ENCODE measurements around the gene NKAP. TPM values are rescaled to one million over a fixed set of nuclear protein-coding genes. Genes with fewer than 3 reads are reported as not detected.
"Not testable (repeated sequence)": the region's sequence is repeated elsewhere in the genome, so short reads cannot be mapped to it uniquely, and the experiment has no call there.

Gene NKAP
- total RNA-seq, 4 donors from 2014 or later = 3.1 to 10.7 (median 4.0) TPM

GRCh38 chrX:119919835-119920585 lies 23.5 kb downstream of the NKAP start:
- ATAC-seq (ENCODE audit: low FRiP score) (no peak), DNase-seq (ENCODE audit: low spot score) (no peak)
- TF ChIP-seq, protein P1, sequence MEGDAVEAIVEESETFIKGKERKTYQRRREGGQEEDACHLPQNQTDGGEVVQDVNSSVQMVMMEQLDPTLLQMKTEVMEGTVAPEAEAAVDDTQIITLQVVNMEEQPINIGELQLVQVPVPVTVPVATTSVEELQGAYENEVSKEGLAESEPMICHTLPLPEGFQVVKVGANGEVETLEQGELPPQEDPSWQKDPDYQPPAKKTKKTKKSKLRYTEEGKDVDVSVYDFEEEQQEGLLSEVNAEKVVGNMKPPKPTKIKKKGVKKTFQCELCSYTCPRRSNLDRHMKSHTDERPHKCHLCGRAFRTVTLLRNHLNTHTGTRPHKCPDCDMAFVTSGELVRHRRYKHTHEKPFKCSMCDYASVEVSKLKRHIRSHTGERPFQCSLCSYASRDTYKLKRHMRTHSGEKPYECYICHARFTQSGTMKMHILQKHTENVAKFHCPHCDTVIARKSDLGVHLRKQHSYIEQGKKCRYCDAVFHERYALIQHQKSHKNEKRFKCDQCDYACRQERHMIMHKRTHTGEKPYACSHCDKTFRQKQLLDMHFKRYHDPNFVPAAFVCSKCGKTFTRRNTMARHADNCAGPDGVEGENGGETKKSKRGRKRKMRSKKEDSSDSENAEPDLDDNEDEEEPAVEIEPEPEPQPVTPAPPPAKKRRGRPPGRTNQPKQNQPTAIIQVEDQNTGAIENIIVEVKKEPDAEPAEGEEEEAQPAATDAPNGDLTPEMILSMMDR (IDR thresholded peaks at IDR 0.05) = no peak

DNA sequence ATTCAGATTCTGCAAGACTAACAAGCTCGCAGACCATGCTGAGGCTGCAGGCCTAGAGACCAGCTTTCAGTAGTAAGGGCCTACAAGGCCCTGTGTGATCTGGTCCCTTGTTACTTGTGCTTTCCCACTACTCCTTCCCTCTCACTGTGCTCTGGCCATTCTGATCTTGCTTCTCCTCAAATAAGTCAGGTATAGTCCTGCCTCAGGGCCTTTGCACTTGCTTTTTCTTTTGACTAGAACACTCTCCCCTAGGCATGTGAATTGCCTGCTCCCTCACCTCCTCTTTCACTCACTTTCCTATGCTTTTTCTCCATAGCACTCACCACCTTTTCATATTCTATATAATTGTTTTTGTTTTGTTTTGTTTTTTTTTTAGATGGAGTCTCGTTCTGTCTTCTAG lies 25.7 kb downstream of the NKAP start:
- ATAC-seq (ENCODE audit: low FRiP score) (no peak), DNase-seq (ENCODE audit: low spot score) (no peak)
- TF ChIP-seq, protein P1 (IDR thresholded peaks at IDR 0.05) = no peak

- DNase-seq (ENCODE audit: low spot score) = no peak
- TF ChIP-seq, protein P1 (IDR thresholded peaks at IDR 0.05) = no peak
Measured at GRCh38 chrX:119916310-119916709, 27.2 kb downstream of the NKAP start.

GRCh38 chrX:119900976-119901375 lies 42.6 kb downstream of the NKAP start:
- TF ChIP-seq, protein P1 (IDR thresholded peaks at IDR 0.05) = no peak
- DNase-seq (ENCODE audit: low spot score) = no peak
- ATAC-seq (ENCODE audit: low FRiP score) = no peak

More at GRCh38 chrX:119916310-119916709, 27.2 kb downstream of the NKAP start:
- ATAC-seq (ENCODE audit: low FRiP score) = no peak

DNA sequence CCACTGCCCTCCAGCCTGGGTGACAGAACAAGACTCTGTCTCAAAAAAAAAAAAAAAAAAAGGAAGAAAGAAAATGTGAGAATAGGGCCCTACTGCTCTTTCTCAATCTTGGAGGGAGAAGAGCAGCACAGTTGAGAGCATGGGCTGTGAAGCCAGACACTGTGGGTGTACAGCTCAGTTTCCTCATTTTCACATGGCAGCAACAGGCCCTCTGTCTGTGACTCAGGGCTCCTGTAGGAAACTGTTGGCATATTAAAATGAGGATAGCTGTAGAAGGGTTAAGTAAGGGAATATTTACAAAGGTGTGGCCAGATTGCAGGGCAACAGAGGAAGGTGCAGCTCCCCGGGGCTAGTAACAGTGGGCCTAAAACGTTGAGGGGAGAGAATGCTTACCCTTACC lies 44.4 kb downstream of the NKAP start:
- no peak for ATAC-seq (ENCODE audit: low FRiP score)
- TF ChIP-seq, protein P1 (IDR thresholded peaks at IDR 0.05) = no peak
- no peak for DNase-seq (ENCODE audit: low spot score)

DNA sequence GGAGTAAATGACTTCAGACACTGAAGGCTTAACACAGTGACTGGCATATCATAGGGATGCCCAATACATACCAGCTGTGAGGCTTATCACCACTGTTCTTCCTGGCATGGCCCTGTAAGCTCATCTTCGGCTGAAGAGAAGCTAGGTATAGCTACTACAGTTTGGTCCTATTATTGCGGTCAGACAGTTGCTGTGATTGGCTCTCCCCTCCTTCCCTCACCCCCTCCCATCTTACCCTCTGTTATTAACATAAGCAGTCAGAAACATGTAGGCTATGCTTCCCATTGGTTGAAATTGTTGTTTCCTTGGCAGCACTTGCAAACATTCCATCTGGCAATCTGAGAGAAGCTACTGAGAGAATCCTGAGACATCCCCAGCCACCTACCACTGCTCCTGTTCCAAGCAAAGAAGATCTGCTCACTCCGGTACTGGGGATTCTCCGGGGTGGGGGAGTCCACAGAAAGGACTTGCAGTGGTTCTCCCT lies 47.7 kb downstream of the NKAP start, which contains the start of gene AKAP14:
TSS of gene AKAP14 (plus strand) at position 51 of the 484 bp plus-strand sequence. CDS start 7,331 bp downstream, outside the sequence.
- DNase-seq (ENCODE audit: low spot score) (no peak), ATAC-seq (ENCODE audit: low FRiP score) (no peak)
- TF ChIP-seq, protein P1 (IDR thresholded peaks at IDR 0.05) = no peak

DNA sequence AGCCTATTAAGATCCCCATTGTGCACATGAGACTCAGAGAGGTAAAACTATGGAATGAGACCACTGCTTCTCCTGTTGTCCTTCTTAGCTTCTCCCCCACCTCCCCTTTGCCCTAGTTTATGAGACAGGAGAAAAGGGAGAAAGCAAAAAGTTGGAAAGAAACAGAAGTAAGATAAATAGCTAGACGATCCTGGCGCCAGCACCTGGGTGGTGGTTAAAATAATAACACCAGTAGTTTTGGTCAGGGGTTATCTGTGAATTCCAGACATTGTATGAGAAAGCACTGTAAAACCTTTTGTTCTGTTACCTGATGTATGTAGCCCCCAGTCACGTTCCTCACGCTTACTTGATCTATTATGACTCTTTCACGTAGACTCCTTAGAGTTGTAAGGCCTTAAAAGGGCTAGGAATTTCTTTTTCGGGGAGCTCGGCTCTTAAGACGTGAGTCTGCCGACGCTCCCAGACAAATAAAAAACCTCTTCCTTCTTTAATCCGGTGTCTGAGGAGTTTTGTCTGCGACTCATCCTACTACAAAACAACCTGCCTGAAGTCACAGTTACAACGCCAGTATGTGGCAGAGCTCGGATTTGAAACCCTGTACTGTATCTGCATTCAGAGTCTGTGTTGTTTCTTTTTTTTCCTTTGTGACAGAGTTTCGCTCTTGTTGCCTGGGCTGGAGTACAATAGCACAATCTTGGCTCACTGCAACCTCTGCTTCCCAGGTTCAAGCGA lies 51.4 kb downstream of the NKAP start:
- ATAC-seq (ENCODE audit: low FRiP score); DNase-seq (ENCODE audit: low spot score): not testable (repeated sequence)

GRCh38 chrX:119890626-119891025 lies 52.9 kb downstream of the NKAP start:
- not testable (repeated sequence) for ATAC-seq (ENCODE audit: low FRiP score); DNase-seq (ENCODE audit: low spot score)

All from omental fat pad (tissue), 4 donors.